ENCODE data around the gene KIF24. TPM values are rescaled to one million over a fixed set of nuclear protein-coding genes. Genes with fewer than 3 reads are reported as not detected.

Gene KIF24
- total RNA-seq, 1 experiment from 2014 or later = 5.8 TPM

- Histone ChIP-seq H3K27me3 (ENCODE audit: insufficient read depth, low read length) (no peaks in the 10 kb centered on the region), H3K9me2 (ENCODE audit: insufficient read depth) (no peaks in the 10 kb centered on the region), H3K36me3 (ENCODE audit: control insufficient read depth in 1 of 2, insufficient read depth in 2 of 2, low read length in 2 of 2) (no peaks in the 10 kb centered on the region), H3K9me3 (ENCODE audit: control insufficient read depth in 1 of 2, insufficient read depth in 1 of 2, low read depth in 1 of 2, low read length in 2 of 2) (no peaks in the 10 kb centered on the region), H3K79me2 (ENCODE audit: insufficient read depth, low read length) (peaks cover 81% of the 10 kb centered on the region), H3K4me1 (ENCODE audit: control insufficient read depth in 1 of 2, insufficient read depth in 2 of 2, low read length in 2 of 2) (peaks cover 8 to 12% of the 10 kb centered on the region in 2 experiments; a peak in 3 of 4 replicates), H3K4me2 (ENCODE audit: low read length) (no peak overlapping the region), H2AFZ (ENCODE audit: low read depth, low read length, poor library complexity, severe bottlenecking) (no peak overlapping the region), H4K20me1 (ENCODE audit: insufficient read depth) (no peaks in the 10 kb centered on the region), H3K4me3 (replicated peaks in 1 of 2; ENCODE audit: low read depth in 1 of 2, low read length in 2 of 2) (no peak overlapping the region), H3K27ac (ENCODE audit: low read depth, low read length) (no peak overlapping the region), H3K9ac (ENCODE audit: low read length) (no peak overlapping the region)
- ATAC-seq (no peak), DNase-seq (ENCODE audit: low read depth, low spot score) (no peak)
- intact Hi-C loops (cut with micrococcal nuclease) = no loop called here
- TF ChIP-seq FOSL1 (IDR thresholded peaks at IDR 0.05; ENCODE audit: low read depth) = no peak
- no peak for TF ChIP-seq POLR2AphosphoS5 (IDR thresholded peaks at IDR 0.05; ENCODE audit: low read depth, low read length)
- TF ChIP-seq SIN3A (IDR thresholded peaks at IDR 0.05; ENCODE audit: low read depth) = no peak
- no peak for TF ChIP-seq EZH2phosphoT487 (IDR thresholded peaks at IDR 0.05; ENCODE audit: borderline replicate concordance)
- no peak for TF ChIP-seq ZBTB33 (IDR thresholded peaks at IDR 0.05; ENCODE audit: extremely low read depth, insufficient replicate concordance, low read length)
- no peak for TF ChIP-seq YY1 (IDR thresholded peaks at IDR 0.05; ENCODE audit: extremely low read depth, insufficient replicate concordance, low read depth, low read length)
- no peak for TF ChIP-seq CTCF (IDR thresholded peaks at IDR 0.05 in 2 of 3, conservative IDR thresholded peaks at IDR 0.05 in 1 of 3; ENCODE audit: borderline replicate concordance in 1 of 3, insufficient read depth in 1 of 3, low read depth in 2 of 3, low read length in 2 of 3)
- no peak for TF ChIP-seq ZFX (IDR thresholded peaks at IDR 0.05)
- TF ChIP-seq ATF3 (IDR thresholded peaks at IDR 0.05) = no peak
- TF ChIP-seq SP1 (IDR thresholded peaks at IDR 0.05; ENCODE audit: low read depth) = no peak
- no peak for TF ChIP-seq SRF (IDR thresholded peaks at IDR 0.05; ENCODE audit: low read depth)
- no peak for TF ChIP-seq MAX (IDR thresholded peaks at IDR 0.05)
- no peak for TF ChIP-seq CBX3 (IDR thresholded peaks at IDR 0.05; ENCODE audit: low read depth)
- TF ChIP-seq REST (IDR thresholded peaks at IDR 0.05; ENCODE audit: low read depth) = no peak
- no TSS peak for BruUV-seq (replicated peaks)
- RAD21 ChIA-PET (ENCODE audit: low non-redundant PET in 1 of 2, low total read pairs in 2 of 2, uncharacterized antibody in 2 of 2, unreplicated experiment in 2 of 2) = no interaction called here
- POLR2A ChIA-PET = no interaction called here
- CTCF ChIA-PET = no interaction called here
Measured at GRCh38 chr9:34326690-34327089, 2.4 kb downstream of the KIF24 start.

Measured in HCT116 (cell line).